ENCODE measurements around the gene EFEMP1.
"Not testable (repeated sequence)": the region's sequence is repeated elsewhere in the genome, so short reads cannot be mapped to it uniquely, and the experiment has no call there.

EFEMP1 gene

GRCh38 chr2:55865096-55865835 is 58.3 kb downstream of the EFEMP1 start:
- DNase-seq (ENCODE audit: low read depth, low spot score), result no peak

- no peak for DNase-seq (ENCODE audit: low read depth, low spot score)
These were observed 59.1 kb downstream of the EFEMP1 start for GRCh38 chr2:55864351-55865084.

GRCh38 chr2:55862673-55863390 is 60.8 kb downstream of the EFEMP1 start:
- no peak for DNase-seq (ENCODE audit: low read depth, low spot score)

- DNase-seq (ENCODE audit: low read depth, low spot score), result no peak
These were observed 61.3 kb downstream of the EFEMP1 start for GRCh38 chr2:55862246-55862645.

GRCh38 chr2:55861733-55862132 is 61.8 kb downstream of the EFEMP1 start:
- no peak for DNase-seq (ENCODE audit: low read depth, low spot score)

- DNase-seq (ENCODE audit: low read depth, low spot score), result no peak
These were observed 62.8 kb downstream of the EFEMP1 start for GRCh38 chr2:55860832-55861231.

GRCh38 chr2:55859875-55860274 is 63.7 kb downstream of the EFEMP1 start:
- no peak for DNase-seq (ENCODE audit: low read depth, low spot score)

GRCh38 chr2:55857766-55858165 is 65.8 kb downstream of the EFEMP1 start:
- DNase-seq (ENCODE audit: low read depth, low spot score), result no peak

GRCh38 chr2:55856936-55857335 is 66.6 kb downstream of the EFEMP1 start:
- DNase-seq (ENCODE audit: low read depth, low spot score), result no peak

GRCh38 chr2:55848096-55848495 is 75.5 kb downstream of the EFEMP1 start:
- DNase-seq (ENCODE audit: low read depth, low spot score), result no peak

GRCh38 chr2:55846426-55846825 is 77.2 kb downstream of the EFEMP1 start:
- DNase-seq (ENCODE audit: low read depth, low spot score), result no peak

- no peak for DNase-seq (ENCODE audit: low read depth, low spot score)
These were observed 78.6 kb downstream of the EFEMP1 start for GRCh38 chr2:55844986-55845385.

- DNase-seq (ENCODE audit: low read depth, low spot score), result no peak
These were observed 79.6 kb downstream of the EFEMP1 start for GRCh38 chr2:55843994-55844345.

GRCh38 chr2:55843096-55843993 is 80.2 kb downstream of the EFEMP1 start:
- DNase-seq (ENCODE audit: low read depth, low spot score), result no peak

GRCh38 chr2:55842046-55842445 is 81.5 kb downstream of the EFEMP1 start:
- DNase-seq (ENCODE audit: low read depth, low spot score), result no peak

GRCh38 chr2:55840460-55840859 is 83.1 kb downstream of the EFEMP1 start:
- no peak for DNase-seq (ENCODE audit: low read depth, low spot score)

- DNase-seq (ENCODE audit: low read depth, low spot score), result no peak
These were observed 84.3 kb downstream of the EFEMP1 start for GRCh38 chr2:55839182-55839819.

- no peak for DNase-seq (ENCODE audit: low read depth, low spot score)
These were observed 84.9 kb downstream of the EFEMP1 start for GRCh38 chr2:55838653-55839052.

GRCh38 chr2:55838117-55838516 is 85.5 kb downstream of the EFEMP1 start:
- DNase-seq (ENCODE audit: low read depth, low spot score), result not testable (repeated sequence)

GRCh38 chr2:55837073-55837472 is 86.5 kb downstream of the EFEMP1 start:
- DNase-seq (ENCODE audit: low read depth, low spot score), result no peak

Data from activated naive CD8-positive, alpha-beta T cell treated with anti-CD3 and anti-CD28 coated beads, Interleukin-2, amount 50 U/mL, for 16 hours (primary cell).